ENCODE data around the gene C10orf53.

C10orf53 gene

DNA sequence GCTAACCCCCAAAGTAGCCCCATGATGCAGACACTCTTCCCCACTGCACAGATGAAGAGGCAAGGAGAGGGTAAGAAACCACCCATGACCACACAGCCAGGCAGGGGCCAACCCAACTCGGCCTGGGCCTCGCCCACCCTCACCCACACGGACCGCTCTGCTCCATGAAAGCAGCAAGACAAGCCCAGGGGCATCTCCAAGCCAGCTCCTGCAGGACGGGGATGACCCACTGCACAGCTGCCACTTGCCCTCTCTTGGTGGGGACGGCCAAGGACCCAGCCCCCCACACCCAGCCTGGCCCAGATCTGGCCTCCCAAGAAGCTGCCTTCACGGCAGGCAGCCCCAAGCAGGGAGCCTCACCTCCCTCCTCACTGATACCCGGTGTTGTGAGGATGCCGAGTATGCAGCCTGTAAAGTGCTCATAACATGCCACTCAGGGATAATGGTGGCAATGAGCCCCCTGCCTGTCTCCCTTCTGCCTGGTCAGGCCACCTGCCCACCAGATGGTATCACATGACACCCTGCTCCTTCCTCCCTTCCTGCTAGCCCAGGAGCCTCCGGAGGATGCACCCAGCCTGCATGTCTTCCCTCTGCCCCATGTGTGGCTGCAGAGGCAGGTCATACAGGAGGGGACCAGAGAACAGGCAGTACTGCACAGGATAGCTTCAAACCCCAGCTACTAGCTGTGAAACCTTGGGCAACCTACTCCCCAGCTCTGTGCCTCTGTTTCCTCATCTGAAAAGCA lies 59.3 kb downstream of the C10orf53 start:
- DNase-seq: no peak

DNA sequence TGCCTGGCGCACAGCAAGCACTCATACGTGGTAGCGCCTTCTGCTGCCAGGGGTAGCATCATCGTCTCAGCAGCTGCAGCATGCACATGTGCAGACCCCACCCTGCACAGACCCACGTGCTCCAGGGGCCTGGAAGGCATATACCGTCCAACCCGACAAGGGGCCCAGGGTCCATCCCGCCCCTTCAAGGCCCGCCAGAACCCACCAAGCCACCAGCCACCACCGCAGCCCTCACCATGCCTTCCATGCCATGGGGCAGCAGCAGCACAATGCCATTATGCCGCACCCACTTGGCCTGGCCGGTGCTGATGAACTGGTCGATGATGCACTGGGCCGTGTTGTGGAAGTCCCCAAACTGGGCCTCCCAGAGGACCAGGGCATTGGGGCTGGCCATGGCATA lies 60.0 kb downstream of the C10orf53 start:
- no peak for DNase-seq

DNA sequence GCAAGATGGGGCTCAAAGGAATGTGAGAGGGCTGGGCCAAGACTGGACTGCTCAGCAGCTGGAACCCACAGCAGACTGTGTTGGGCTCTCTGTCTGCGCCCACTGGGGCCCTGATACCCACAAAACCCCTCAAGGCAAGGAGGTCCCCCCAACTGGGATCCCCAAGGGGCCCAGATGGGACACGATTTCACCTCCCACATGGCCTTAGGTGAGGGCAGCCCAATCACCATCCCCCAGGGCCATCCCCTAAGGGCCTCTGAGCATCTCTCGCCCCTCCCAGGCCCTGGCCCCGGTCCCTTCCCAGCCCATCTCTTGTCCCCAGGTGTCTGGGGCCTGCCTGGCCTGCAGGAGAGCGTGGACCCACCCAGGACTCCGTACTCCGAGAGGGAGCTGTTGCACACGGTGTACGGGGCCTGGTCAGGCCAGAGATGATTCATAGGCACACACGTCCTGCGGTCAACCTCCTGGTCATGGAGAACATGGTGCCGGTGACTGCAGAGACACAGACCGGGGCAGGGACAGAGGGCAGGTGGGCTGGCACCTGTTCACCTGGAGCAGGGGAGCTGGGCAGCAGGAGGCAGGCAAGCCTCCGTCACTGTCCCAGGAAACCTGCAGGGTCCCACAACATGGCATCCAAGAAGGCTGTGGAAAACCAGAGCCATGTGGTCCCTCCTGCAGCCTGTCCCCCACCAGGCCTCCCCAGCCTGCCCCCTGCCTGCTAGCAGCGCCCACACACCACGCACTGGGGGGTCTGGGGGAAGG lies 61.1 kb downstream of the C10orf53 start:
- no peak for DNase-seq

DNA sequence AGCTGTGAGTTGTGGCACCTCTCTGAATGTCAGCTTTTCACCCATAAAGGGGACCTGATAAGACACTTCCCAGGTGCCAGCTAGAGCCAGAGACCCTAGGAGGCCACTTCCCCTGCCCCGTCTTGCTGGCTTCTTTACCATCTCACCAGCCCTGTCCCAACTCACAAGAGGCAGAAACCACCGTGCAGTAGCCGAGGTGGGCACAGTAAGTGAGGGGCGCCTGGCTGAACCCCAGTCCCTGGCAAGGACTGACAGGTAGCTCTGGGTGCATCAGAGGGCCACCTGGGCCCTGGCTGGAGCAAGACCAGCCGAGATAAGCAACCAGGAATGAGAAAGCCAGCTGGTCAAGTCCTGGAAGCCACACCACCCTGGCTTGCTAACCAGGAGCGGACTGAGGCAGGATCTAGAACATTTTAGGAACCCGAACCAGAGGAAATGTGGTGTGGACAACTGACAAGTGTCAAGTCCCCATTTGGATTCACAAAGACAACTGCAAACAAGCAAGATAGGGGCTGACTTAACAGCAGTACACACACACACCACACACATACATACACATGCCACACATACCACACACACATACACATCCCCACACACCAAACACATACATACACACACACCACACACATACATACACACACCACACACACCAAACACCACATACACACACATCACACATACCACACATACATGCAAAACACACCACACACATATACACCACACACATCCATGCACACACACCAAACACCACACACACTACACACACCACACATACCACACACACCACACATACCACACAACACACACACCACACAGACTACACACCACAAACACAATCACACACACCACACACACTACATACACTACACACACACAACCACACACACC lies 61.9 kb downstream of the C10orf53 start:
- no peak for DNase-seq

DNA sequence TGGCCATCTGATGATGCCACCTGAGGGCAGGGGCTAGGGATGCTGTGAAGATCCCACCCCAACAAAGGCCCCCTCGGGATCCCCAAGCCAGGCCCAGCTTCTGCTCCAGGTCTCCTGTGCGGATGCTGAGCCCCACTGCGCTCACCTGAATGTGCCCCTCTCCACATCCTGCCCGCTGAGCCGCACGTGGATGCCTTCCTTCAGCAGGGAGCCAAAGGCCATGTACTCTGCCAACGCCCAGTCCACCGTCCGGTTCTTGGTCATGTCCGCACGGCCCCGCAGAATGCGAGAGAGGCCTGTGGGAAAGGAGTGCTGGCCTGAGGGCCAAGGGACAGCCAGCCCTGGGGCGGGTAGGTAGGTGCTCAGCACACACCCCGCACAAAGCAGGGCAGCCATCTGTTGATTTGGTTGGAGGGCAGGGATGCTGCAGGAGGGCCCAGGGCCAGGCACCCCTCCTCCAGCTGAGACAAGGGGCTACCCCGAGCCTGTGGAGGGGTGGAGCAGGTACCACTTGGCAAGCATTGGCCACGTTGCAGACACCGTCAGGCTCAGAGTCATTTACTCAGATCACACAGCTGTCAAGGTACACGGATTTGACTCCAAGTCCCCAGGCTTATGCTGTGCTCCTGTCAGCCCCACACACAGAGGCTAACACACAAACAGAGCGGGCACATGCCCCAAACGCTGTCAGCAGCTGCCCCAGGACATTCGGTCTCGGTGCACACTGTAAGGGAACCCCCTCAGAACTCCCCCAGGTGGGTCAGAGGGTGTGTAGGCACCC lies 63.4 kb downstream of the C10orf53 start:
- no peak for DNase-seq

DNA sequence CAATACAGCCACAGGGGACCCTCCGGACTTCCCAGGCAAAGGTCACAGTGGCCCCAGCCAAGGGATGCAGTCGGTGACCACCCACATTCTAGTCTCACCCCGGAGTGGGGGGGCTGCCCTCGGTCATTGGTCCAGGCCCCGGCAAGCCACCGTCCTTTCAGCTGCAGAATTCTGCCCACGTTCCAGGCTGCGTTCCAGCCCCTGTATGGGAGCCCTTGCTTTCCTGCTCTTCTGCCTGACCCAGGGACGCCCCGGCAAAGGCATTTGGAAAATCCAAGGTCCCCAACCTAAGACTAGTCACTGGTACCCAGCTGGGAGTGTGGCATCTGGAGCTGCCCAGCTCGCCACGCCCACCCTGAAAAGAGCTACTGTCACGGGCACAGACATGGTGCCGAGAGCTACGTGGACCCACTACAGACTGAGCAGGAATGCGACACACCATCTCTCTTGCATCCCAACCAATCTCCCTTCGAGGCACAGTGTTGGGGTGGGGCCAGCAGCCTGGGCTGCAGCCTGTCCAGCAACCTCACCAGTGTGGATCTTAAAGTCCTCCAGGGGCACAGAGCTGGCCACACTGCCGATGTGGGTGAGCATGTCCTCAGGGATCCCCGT lies 64.1 kb downstream of the C10orf53 start:
- DNase-seq: no peak

DNA sequence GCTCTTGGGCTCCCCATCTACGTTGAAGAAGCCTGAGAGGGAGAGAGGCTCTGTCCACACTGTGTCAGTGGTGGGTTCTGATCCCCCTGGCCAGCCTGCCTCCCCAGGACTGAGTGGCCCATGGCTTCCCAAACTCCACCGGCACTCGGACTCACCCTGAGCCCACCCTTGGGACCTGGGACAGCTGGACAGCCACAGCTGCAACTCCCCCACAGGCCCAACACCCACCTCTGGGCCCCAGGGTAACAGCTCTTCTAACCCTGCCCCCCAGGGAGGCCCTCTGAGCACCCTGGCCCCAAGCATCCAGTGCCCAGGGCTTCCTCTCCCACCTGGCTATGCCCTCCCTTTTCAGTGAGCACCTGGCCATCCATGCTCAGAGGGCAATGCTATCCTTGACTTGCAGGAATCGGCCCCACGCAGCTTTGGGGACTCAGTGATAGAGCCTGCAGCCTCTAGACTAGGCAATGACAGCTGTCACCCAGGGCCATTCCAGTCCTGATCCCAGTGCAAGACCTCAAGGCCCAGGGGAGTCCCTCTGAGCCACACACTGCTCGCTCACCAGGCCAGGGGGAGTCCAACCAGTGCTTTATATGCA lies 64.7 kb downstream of the C10orf53 start:
- DNase-seq: no peak

DNA sequence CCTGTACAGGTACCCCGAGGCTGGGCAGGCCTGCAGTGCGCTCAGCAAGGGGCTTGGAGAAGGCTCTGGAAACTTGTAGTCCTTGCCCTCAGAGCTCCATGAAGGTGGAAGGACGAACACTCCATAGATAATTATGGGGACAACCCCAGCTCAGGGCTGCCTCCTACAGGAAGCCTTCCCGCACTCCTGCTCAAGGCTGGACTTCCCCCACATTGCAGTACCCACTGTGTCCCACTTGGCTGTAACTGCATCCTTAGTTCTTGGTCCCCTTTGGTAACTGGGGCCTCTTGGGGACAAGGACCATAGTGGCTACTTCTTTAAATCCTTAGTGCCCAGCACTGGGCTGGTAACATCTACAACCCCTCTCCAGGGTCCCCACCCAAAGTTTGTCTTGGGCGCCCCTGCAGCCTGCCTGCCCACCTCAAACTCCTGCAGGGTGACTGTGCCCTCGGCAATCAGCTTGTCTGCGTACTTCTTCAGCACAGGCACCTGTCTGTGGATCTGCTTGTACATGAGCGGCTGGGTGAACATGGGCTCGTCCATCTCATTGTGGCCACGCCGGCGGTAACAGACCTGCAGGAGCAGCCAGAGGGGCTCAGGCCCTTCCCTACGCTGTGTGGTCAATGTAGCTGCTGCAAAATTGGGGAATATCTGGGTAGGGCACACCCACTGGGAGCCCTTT lies 65.6 kb downstream of the C10orf53 start:
- no peak for DNase-seq

DNA sequence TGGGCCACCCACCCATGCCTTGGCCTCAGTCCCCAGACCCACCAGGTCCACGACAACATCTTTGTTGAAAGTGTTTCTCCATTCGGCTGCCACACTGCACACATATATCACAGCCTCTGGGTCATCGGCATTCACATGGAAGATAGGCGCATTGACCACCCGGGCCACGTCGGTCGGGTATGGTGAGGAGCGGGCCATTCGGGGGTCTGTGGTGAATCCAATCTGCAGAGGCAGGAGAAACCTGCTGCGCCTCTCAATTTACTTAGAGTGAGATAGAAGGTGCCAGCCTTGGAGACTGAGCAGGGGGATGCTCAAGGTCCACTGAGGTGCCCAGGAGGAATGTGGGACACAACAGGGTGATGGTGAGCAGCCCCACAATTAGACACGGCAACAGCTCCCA lies 66.3 kb downstream of the C10orf53 start:
- DNase-seq: no peak

DNA sequence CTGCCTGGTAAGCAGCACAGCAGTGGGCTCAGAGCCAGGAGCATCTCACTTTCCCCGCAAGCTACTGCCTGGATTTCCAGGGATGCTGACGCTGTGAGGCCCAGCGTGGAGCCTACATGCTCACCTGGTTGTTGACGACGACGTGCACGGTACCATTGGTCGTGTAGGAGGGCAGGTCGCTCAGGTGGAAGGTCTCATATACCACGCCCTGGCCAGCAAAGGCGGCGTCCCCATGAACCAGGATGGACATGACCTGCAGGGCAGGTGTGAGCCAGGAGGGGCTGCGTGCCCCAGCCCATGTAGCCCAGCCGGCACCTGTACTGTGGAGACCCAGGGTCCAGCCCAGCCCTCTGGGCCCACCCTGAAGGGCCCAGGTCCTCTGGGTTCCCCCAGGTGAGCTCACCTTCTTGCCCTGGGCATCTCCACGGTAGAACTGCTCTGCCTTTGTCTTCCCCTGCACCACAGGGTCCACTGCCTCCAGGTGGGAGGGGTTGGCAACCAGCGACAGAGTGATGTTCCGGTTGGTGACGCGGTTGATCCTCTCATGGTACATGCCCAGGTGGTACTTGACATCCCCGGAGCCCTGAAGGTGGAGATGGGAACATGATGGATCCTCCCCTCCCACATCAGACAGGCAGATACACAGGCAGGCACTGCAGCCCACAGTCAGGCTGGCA lies 67.3 kb downstream of the C10orf53 start:
- DNase-seq: no peak
